ENCODE results near the gene AGPAT1. TPM values are rescaled to one million over a fixed set of nuclear protein-coding genes. Genes with fewer than 3 reads are reported as not detected.

Gene AGPAT1
- total and polyA plus RNA-seq, 10 of the 15 experiments (the other 5 are each of a cell fraction or from before 2014, with no cell fraction given): 13.9 to 39.5 (median 24.7) TPM

DNA sequence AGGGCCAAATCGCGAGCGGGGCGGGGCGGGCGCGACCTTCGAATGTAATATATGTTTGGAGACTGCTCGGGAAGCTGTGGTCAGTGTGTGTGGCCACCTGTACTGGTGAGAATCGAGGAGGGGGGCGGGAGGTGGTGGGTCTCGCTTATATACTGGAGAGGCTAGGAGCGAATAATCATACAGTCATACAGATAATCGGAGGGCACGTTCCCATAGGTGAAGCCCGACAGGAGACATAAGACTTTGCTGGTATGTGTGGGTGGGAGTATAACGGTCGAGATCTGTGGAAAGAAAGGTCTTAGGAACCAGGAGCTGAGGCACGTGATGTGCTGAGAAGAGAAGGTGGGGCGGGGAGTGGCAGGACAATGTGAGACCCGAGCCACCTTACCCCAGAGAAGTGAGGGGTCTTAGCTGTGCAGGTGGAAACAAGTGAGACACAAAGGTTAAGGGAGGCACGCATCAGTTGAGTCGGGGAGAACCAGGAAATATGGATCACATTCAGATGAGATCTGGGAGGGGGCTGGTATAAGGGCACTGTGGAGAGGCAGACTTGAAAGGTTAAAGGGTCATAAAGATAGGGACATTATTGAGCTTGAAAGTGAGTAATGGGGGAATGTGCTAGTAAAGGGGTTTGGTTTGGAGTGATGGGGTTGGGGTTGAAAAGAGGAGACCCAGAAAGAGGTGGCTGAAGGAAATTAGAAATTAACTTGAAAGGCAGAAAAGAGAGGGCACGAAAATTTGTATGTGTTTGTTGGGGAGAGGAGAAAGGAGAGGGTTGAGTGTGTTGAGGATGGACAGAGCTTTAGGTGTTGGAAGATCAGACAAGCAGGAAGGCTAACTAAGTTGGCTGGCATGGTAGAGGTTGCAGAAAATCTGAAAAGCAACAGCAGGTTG is 2.9 kb upstream of the AGPAT1 start (continued):
- TF ChIP-seq, protein P1, sequence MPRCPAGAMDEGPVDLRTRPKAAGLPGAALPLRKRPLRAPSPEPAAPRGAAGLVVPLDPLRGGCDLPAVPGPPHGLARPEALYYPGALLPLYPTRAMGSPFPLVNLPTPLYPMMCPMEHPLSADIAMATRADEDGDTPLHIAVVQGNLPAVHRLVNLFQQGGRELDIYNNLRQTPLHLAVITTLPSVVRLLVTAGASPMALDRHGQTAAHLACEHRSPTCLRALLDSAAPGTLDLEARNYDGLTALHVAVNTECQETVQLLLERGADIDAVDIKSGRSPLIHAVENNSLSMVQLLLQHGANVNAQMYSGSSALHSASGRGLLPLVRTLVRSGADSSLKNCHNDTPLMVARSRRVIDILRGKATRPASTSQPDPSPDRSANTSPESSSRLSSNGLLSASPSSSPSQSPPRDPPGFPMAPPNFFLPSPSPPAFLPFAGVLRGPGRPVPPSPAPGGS (IDR thresholded peaks at IDR 0.05; ENCODE audit: borderline replicate concordance, insufficient read depth, low read depth, low read length, poor library complexity, severe bottlenecking): no peak
- TF ChIP-seq ETV6 (conservative IDR thresholded peaks at IDR 0.05 in 1 of 2, IDR thresholded peaks at IDR 0.05 in 1 of 2; ENCODE audit: borderline replicate concordance in 1 of 2, low read depth in 1 of 2) (no peak), KAT2A (conservative IDR thresholded peaks at IDR 0.05; ENCODE audit: control insufficient read depth, low read depth, low read length) (no peak), IKZF1 (conservative IDR thresholded peaks at IDR 0.05) (peak; percentile 23), BHLHE40 (IDR thresholded peaks at IDR 0.05; ENCODE audit: borderline replicate concordance in 1 of 2, low read depth in 2 of 2, low read length in 1 of 2) (peak in 1 of 2 experiments; percentile 42; a peak in 2 of 4 replicates), TCF12 (IDR thresholded peaks at IDR 0.05; ENCODE audit: low read depth, low read length) (no peak), IKZF2 (IDR thresholded peaks at IDR 0.05) (peak; percentile 16 to 34; a peak in 2 of 4 replicates), EZH2 (IDR thresholded peaks at IDR 0.05; ENCODE audit: borderline replicate concordance, control insufficient read depth, low read depth, low read length) (no peak), NFIC (IDR thresholded peaks at IDR 0.05; ENCODE audit: low read depth, low read length) (no peak), ZSCAN29 (IDR thresholded peaks at IDR 0.05) (no peak), TARDBP (IDR thresholded peaks at IDR 0.05; ENCODE audit: borderline replicate concordance) (no peak), KLF5 (IDR thresholded peaks at IDR 0.05; ENCODE audit: partially characterized antibody) (no peak), RB1 (IDR thresholded peaks at IDR 0.05; ENCODE audit: borderline replicate concordance) (no peak), POLR2AphosphoS2 (IDR thresholded peaks at IDR 0.05; ENCODE audit: low read depth, low read length) (no peak), MXI1 (IDR thresholded peaks at IDR 0.05; ENCODE audit: low read depth, low read length) (no peak), CHD2 (IDR thresholded peaks at IDR 0.05; ENCODE audit: borderline replicate concordance, low read depth, low read length) (no peak)
- TF ChIP-seq, protein P2, sequence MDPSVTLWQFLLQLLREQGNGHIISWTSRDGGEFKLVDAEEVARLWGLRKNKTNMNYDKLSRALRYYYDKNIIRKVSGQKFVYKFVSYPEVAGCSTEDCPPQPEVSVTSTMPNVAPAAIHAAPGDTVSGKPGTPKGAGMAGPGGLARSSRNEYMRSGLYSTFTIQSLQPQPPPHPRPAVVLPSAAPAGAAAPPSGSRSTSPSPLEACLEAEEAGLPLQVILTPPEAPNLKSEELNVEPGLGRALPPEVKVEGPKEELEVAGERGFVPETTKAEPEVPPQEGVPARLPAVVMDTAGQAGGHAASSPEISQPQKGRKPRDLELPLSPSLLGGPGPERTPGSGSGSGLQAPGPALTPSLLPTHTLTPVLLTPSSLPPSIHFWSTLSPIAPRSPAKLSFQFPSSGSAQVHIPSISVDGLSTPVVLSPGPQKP (IDR thresholded peaks at IDR 0.05; ENCODE audit: low read depth, low read length): no peak
- TF ChIP-seq, protein P3, sequence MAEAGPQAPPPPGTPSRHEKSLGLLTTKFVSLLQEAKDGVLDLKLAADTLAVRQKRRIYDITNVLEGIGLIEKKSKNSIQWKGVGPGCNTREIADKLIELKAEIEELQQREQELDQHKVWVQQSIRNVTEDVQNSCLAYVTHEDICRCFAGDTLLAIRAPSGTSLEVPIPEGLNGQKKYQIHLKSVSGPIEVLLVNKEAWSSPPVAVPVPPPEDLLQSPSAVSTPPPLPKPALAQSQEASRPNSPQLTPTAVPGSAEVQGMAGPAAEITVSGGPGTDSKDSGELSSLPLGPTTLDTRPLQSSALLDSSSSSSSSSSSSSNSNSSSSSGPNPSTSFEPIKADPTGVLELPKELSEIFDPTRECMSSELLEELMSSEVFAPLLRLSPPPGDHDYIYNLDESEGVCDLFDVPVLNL (IDR thresholded peaks at IDR 0.05; ENCODE audit: low read depth, low read length): peak; percentile 68; the same call in 1 of the 2 replicates
- TF ChIP-seq, protein P4, sequence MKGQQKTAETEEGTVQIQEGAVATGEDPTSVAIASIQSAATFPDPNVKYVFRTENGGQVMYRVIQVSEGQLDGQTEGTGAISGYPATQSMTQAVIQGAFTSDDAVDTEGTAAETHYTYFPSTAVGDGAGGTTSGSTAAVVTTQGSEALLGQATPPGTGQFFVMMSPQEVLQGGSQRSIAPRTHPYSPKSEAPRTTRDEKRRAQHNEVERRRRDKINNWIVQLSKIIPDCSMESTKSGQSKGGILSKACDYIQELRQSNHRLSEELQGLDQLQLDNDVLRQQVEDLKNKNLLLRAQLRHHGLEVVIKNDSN (IDR thresholded peaks at IDR 0.05; ENCODE audit: borderline replicate concordance, extremely low read length, insufficient read depth, low read depth, low read length): no peak
- TF ChIP-seq, protein P5, sequence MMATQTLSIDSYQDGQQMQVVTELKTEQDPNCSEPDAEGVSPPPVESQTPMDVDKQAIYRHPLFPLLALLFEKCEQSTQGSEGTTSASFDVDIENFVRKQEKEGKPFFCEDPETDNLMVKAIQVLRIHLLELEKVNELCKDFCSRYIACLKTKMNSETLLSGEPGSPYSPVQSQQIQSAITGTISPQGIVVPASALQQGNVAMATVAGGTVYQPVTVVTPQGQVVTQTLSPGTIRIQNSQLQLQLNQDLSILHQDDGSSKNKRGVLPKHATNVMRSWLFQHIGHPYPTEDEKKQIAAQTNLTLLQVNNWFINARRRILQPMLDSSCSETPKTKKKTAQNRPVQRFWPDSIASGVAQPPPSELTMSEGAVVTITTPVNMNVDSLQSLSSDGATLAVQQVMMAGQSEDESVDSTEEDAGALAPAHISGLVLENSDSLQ (IDR thresholded peaks at IDR 0.05): no peak

All from GM12878 (cell line).